Loucy (cell line): Measurements from ENCODE around the gene COL27A1.

ENCODE experiments used
- CTCF ChIP-seq: fragments of 200-600 bp; sonication (generic); conservative IDR thresholded peaks from 2 replicates; pipeline ENCODE4 v1.5.1; 2014; ENCODE audit warnings: mild to moderate bottlenecking, antibody characterized with exemption, low read length
- EZH2phosphoT487 ChIP-seq: fragments of 200-600 bp; IDR thresholded peaks from 2 replicates; pipeline ENCODE4 v1.6.1; 2018; ENCODE audit warnings: antibody characterized with exemption, mild to moderate bottlenecking, moderate library complexity, borderline replicate concordance

GRCh38 chr9:114114364-114114763 is 41.0 kb upstream of the COL27A1 start:
- TF ChIP-seq CTCF = no peak
- no peak for TF ChIP-seq EZH2phosphoT487
